CD4-positive, alpha-beta T cell treated with Interleukin-6 at 100 ng/mL for 8 hours (primary cell): Measurements from ENCODE around the gene RPS6KC1.
"Not testable (repeated sequence)": the region's sequence is repeated elsewhere in the genome, so short reads cannot be mapped to it uniquely, and the experiment has no call there.

Source experiments
- DNase-seq: peaks from one replicate; pipeline ENCODE4 v3.0.0-alpha.2; 2020; ENCODE audit warnings: mixed read lengths, low spot score

Gene RPS6KC1

DNA sequence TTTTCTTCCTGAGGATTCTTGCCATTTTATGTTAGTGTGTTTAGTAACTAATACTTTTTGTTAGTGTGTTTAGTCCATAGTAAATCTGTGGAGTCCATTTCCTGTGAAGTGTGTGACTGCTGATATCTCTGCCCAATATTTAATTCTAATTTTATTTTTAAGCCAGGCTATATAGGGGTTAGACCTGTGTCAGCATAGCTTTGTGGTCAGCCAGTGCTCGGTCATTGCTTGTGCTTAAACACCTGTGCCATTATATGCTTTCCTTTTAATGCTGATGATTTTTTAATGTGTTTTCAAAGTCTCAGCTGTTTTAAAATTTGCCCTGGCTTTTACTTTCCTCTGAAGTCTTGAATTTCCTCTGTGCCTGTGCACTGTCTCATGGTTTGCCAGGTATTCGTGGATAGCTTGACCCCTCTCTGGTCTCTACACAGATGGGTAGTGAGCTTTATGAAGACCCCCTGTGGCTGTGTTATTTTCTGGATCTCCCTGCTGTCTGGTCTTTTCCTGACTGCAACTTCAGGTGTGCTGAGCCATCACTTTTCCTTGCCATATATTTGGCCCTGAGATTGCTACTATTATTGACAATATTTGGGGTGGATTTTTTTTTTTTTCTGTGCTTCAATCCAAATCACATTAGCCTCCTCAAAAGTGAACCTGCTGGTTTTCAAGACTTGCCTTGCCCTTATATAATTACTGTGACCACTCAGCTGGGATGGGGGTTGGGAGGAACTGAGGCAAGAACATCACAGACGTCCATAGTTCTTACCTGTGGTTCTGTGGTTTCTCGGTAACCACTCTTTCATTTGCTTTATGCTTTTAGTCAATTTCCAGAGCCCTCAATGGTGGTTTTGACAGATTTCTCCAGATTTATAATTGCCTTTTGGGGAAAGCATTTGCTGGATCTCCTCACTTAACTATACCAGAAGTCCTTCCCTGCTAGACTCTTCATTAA is 59.6 kb downstream of the RPS6KC1 start:
- DNase-seq, result no peak

DNA sequence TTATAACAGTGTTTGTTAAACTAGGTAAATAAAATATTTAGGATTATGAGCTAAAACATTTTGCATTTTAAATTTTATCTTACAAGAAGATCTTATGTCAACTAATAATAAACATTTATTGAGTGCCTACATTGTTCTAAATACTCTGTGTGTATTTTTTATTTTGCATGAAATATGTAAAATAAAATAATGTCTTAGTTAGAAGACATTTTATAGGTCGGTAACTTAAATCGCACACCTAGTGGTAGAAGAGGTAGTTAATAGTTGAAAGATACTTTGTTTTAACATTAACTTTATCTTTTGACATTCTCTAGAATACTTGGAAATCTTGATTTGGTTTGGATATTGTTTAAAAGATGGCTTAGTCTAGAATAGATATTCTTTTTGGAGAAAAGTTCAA is 60.5 kb downstream of the RPS6KC1 start:
- DNase-seq, result no peak

DNA sequence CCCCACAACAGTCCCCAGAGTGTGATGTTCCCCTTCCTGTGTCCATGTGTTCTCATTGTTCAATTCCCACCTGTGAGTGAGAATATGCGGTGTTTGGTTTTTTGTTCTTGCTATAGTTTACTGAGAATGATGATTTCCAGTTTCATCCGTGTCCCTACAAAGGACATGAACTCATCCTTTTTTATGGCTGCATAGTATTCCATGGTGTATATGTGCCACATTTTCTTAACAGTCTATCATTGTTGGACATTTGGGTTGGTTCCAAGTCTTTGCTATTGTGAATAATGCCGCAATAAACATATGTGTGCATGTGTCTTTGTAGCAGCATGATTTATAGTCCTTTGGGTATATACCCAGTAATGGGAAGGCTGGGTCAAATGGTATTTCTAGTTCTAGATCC is 61.7 kb downstream of the RPS6KC1 start:
- DNase-seq, result not testable (repeated sequence)

DNA sequence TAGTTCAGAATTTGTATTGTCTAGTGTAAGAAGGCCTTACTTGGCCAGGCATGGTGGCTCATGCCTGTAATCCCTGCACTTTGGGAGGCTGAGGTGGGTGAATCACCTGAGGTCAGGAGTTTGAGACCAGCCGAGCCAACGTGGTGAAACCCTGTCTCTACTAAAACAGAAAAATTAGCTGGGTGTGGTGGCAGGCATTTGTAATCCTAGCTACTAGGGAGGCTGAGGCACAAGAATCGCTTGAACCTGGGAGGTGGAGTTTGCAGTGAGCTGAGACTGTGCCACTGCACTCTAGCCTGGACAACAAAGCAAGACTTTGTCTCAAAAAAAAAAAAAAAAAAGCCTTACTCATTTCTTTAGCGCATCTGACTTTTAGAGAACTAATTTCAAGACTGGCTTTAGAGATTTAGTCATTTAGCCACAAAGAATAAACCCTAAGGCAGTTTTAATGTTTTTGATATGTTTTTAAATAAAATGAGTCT is 66.7 kb downstream of the RPS6KC1 start:
- DNase-seq, result not testable (repeated sequence)

DNA sequence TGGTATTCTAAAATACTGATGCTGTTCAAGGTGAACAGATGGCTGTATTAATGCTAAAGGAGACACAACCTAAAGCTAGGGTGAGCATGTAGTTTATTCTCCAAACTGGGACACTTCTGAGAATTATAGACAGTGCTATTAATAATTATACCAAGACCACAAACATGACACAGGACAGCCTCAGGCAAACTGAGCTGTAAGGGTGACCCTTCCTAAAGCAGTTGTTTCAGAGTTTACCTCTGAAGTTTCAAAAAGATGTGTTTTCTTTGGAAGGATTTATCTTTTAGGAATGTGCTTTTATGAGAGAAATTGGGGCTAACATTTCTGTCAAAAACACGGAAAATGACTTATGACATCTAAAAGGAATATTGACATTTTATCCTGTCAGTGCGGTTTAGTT is 68.8 kb downstream of the RPS6KC1 start:
- no peak for DNase-seq

DNA sequence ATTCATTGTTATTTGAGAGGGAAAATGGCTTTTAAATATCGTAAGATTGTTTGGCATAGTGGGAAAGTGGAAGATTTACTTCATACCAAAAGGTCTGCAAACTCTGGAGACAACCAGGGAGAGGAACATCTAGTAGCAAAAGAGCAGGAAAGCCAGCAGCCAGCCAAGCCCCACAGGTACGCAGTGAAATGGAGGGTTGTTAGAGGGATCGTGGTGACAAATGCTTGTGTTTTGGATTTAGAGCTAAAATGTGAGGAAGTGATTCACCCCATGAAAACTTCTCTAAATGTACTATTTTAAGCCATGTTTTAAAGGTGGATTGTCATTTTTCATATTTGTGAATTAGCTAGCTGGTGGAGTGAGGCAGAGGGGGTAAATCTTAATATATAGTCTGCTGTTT is 69.3 kb downstream of the RPS6KC1 start:
- DNase-seq, result no peak

DNA sequence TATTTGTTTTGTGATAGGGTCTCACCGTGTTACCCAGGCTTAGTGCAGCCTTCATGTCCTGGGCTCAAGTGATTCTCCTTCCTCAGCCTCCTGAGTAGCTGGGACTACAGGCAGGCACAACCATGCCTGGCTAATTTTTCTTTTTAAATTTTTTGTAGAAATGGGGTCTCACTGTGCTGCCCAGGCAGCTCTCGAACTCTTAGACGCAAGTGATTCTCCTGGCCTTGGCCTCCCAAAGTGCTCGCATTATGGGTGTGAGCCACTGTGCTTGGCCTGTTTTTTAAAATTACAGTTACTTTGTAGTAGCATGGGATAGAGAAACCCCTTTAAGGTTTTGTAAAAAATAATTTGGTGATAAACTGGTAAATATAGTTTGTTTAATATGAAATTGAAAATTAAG is 69.9 kb downstream of the RPS6KC1 start:
- DNase-seq, result no peak

DNA sequence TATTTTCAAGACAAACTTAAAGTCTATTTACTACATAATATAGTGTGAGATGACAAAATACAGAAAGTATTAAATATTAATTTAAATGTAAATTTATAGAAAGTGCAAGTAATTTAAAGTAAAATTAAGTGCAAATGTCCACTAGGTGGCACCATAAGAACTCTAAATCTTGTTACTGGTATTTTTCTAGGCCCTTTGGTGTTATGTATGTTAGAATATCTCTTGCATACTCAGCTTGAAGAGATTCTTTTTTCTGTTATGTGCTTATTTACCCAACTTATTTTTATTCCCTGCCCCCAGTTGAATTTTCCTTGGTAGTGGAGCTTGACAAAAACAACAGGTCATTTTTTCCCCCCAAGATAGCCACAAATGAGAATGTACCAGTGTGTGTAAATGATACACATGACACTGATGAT is 71.5 kb downstream of the RPS6KC1 start:
- peak; percentile 24 for DNase-seq

DNA sequence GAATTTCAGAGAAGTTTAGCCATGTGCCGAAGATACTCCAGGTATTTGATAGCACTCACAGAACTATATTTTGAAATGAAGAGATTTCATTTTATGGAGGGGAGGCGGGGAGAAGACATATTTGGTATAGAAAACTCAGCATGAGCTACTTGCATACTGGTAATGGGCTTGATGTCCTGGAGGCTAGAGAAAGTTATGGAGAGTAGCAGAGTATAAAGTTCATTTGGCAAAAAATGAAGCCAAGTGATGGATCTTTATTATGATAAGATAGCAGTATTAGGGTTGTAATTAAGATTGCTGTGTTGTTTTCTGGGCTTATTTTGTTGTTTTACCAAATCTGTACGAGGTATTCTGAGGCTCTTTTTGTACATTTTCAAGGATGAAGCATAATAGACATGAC is 72.0 kb downstream of the RPS6KC1 start:
- no peak for DNase-seq

DNA sequence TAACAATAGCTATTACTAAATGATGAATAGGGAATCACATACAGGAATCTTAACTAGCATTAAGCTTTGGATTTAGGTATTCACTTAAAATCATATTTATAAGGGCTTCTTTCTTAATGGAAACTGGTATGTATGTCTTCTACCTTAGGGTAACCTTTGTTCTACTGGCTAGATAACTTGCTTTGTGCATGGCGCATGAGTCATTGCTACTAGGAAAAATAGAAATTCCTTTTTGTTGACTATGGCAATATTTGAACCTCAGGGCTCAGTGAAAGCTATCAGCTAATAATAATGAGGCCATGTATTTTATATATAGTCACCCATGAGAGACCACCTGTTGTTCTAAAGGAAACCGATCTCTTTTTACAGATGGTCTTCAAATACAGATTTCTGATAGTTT is 72.5 kb downstream of the RPS6KC1 start:
- DNase-seq, result no peak

DNA sequence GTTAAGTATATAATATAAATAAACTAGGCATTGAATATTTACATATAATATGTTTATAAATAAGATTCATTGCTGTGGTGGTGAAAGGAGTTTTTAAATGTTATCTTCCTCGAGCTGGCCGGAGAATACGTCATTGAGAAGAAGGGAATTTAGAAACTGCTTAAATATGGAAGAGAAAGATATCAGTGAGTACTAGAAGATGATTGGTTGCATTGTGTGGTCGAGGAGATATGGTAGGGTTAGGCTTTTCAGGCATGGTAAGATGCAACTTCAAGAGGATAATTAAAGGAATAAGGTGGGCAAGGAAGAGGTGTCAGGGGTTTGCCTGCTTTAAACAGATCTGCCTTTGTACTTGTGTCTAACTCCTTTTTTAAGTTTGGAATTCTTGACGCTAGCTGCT is 73.5 kb downstream of the RPS6KC1 start:
- DNase-seq, result no peak

DNA sequence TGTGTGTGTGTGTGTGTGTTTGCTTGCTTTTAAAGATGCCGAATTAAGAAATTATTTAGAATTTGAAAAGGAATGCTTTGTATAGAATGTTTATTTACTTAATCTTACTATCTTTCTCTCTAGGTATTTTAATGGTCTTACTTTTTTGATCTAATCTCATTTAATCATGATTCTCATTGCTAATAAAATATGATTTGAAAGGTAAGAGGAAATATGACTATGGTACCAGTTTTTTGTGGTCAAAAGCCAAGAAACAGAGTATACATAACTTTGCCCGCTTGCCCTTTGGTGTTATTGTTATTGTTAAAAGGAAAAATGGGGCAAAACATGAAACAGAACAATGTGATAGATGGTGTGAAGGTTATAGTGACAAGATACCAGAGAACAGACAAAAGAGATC is 74.6 kb downstream of the RPS6KC1 start:
- no peak for DNase-seq

DNA sequence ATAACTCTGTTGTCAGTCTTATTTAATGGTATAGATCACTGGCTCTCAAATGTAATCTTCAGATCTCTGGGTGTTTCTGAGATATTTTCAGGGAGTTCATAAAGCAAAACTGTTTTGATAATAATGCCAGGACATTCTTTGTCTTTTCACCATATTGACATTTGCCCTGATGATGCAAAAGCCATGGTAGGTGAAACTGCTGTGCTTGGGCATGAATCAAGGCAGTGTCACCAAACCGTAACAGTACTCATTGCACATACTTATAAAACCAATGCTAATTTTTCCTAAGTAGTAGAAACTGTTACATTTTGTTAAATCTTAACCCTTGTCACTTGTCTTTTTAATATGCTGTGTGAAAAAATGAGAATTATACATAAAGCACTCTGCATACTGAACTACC is 76.0 kb downstream of the RPS6KC1 start:
- DNase-seq, result no peak

DNA sequence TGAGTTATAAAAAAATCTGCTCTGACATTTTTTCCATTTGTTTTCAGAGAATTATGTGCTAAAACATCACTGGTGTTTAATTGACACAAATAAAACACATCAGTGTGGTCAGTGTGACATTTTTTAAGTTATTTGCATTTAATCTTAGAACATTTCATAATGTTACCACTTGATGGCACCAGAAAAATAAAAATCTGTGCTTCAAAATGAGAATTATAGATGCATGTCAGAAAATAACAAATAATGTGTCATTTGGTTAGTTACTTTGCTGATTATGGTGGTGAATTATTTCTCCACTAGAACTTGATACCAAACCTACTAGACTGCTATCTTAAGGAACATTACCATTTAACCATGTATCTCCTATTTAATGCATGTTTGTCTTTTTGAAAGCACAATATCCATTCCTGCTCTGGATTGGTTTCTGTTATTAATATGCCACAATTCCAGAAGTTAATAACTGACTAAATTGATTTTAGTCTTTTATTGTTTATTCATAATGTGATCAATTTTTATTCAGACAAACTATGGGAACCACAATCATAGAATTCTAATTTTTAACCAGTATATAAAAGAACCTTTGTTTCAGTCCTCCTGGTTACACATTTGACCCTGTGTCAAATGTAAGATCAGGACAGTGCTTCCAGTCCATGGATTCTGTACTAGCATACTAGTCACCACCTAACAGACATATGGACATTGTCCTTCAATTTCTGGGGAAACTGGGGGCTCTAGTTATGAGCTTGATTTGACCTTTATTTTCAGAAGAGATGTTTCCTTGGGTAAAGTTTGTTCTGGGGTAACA is 81.0 kb downstream of the RPS6KC1 start:
- DNase-seq, result no peak

DNA sequence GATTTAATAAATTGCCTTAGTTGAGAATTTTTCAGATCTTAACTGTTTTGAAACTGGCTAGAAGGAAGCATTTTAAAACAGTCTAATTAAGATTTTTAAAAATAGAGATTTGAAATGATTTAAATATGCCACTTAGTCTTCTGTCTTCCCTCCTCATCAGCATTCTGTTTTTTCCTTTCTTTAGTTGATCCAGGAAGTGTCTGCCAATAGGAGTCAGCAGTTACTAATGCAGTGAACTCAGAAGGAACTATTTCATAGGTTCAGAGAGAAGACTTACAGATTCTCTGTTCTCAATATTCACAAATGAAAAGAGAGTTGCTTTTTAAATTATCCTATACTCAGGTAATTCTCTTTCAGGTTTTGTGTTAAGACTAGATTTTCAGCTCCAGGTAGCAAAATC is 84.5 kb downstream of the RPS6KC1 start:
- no peak for DNase-seq

DNA sequence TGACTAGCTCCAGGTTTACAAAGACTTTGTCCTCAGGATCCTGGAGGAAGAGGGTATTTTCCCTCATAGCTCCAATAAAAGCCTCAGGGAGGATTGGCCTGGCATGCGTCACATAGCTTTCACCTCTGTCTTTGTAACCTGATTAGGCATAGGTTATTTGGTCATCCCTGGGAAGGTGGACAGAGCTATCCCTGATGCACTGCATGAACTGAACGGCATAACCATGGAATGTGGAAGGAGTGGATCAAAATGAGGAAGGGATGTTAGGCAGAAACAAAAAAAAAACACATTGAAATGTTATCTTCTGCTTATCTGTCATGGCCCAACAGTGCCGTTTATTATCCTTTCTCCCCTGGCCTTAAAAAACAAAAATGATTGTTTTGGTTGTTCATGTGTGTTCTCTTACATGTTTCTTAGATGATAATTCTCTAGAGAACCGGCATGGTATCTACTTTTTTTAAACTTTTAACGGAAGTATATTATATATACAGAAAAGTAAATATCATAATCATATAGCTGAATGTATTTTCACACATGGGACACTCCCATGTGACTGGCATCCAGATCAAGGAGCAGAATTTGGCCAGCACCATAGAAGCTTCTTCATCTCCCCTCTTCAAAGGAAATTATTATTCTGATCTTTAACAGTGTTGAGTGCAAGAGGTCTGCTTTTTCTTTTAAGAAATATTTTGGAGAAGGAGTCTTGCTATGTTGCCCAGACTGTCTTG is 85.3 kb downstream of the RPS6KC1 start:
- no peak for DNase-seq

DNA sequence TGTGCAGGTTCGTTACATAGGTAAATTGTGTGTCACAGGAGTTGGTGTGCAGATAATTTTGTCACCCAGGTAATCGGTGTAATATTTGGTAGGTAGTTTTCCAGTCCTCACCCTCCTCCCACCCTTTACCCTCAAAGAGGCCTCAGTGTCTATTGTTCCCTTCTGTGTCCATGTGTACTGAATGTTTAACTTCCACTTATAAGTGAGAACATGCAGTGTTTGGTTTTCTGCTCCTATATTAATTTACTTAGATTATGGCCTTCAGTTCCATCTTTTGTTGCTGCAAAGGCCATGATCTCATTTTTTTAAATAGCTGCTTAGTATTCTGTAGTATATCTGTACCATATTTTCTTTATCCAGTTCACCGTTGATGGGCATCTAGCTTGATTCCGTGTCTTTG is 87.3 kb downstream of the RPS6KC1 start:
- no peak for DNase-seq

DNA sequence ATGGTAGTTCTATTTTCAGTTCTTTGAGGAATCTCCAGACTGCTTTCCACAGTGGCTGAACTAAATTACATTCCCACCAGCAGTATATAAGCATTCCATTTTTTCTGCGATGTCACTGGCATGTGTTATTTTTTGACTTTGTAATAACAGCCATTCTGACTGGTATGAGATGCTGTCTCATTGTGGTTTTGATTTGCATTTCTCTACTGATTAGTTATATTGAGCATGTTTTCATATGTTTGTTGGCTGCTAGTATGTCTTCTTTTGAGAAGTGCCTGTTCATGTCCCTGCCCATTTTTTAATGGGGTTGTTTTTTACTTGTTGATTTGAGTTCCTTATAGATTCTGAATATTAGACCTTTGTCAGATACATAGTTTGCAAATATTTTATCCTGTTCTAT is 87.9 kb downstream of the RPS6KC1 start:
- DNase-seq, result no peak

DNA sequence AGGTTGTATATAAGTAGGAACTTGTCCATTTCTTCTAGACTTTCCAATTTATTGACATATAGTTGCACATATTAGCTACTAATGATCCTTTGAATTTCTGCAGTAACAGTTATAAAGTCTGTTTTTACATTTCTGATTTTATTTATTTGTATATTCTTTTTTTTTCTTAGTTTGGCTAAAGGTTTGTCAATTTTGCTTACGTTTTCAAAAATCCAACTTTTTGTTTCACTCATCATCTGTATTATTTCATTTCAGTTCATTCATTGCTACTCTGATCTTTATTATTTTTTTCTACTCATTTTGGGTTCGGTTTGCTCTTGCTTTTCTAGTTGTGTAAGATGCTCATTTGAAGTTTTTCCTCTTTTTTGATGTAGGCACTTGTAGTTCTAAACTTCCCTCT is 97.9 kb downstream of the RPS6KC1 start:
- no peak for DNase-seq

DNA sequence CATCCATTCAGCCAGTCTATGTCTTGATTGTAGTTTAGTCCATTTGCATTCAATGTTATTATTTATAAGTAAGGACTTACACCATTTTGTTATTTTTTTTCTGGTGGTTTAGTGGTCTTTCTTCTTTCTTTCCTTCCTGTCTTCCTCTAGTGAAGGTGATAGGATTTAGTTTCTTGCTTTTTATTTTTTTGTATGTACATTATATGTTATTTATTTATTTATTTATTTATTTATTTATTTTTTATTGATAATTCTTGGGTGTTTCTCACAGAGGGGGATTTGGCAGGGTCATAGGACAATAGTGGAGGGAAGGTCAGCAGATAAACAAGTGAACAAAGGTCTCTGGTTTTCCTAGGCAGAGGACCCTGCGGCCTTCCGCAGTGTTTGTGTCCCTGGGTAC is 99.0 kb downstream of the RPS6KC1 start:
- DNase-seq, result not testable (repeated sequence)

DNA sequence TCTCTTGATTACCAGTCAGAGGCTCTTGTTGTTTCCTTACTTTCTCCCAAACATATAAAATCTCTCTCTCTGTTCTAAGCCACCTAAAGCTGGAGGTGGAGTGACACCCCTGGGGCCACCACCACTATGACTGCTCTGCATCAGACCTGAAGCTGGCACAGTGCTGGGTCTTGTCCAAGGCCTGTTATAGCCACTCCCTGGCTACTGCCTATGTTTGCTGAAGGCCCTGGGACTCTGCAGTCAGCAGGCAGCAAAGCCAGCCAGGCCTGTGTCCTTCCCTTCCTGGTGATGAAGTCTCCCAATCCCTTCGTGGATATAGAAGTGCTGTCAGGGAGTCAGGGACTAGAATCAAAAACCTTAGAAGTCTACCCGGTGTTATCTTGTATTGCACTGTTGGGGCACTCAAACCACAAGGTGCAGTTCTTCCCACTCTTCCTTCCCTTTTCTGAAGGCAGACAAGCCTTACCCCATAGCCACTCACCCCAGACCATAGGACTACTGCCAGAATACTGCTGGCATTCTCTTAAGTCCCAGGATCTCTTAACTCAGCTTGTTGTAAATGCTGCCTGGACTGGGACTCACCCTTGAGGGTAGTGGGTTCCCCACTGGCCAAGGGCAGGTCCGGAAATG is 103.1 kb downstream of the RPS6KC1 start:
- DNase-seq, result no peak

DNA sequence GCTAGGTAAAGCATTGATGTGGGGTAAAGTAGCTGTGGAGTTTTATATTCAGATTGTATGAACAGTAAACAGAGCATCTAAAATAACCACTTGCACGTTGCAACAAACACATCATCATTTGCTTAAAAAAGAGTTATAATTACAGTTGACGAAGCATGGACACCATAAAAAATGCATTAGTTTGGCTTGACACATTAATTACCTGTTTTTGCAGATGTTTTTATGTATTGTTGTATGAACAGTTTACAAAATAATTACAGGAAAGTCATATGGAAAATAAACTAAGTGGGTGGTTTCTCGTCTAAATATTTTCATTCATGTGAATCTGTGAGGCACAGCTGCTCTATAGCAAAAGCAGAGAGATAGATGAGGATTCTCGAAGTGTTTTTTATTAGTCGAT is 108.3 kb downstream of the RPS6KC1 start:
- no peak for DNase-seq
